HUES6 (cell line): ENCODE measurements around the gene SPEF1.

Experiments used
- H3K27ac ChIP-seq: 2 replicates; pipeline ENCODE4 v1.7.0; 2013; ENCODE audit warnings: low read depth, mild to moderate bottlenecking, low read length, inconsistent platforms
- H3K27me3 ChIP-seq: 2 replicates; pipeline ENCODE4 v1.6.1; 2013; ENCODE audit warnings: low read length; ENCODE audit not compliant: control insufficient read depth, insufficient read depth
- H3K36me3 ChIP-seq: 2 replicates; pipeline ENCODE4 v1.6.1; 2013; ENCODE audit warnings: low read length; ENCODE audit not compliant: control insufficient read depth, insufficient read depth
- H3K4me1 ChIP-seq: 2 replicates; pipeline ENCODE4 v1.6.1; 2013; ENCODE audit warnings: low read length; ENCODE audit not compliant: control insufficient read depth, insufficient read depth
- H3K4me3 ChIP-seq: 2 replicates; pipeline ENCODE4 v1.5.1; 2013; ENCODE audit warnings: low read depth, low read length
- H3K9ac ChIP-seq: one replicate; pipeline ENCODE4 v1.6.1; 2013; ENCODE audit warnings: mild to moderate bottlenecking, low read length
- H3K9me3 ChIP-seq: 2 replicates; pipeline ENCODE4 v1.6.1; 2013; ENCODE audit warnings: low read depth, low read length; ENCODE audit not compliant: control insufficient read depth, insufficient read depth

SPEF1 gene

GRCh38 chr20:3730803-3731672 lies 50.2 kb downstream of the SPEF1 start:
- no peaks in the 10 kb centered on the region for H3K36me3 ChIP-seq
- no peak overlapping the region for H3K27ac ChIP-seq
- no peaks in the 10 kb centered on the region for H3K9me3 ChIP-seq
- peaks cover 60% of the 10 kb centered on the region for H3K27me3 ChIP-seq
- H3K9ac ChIP-seq: no peak overlapping the region
- no peak overlapping the region for H3K4me3 ChIP-seq
- peaks cover 23% of the 10 kb centered on the region for H3K4me1 ChIP-seq

- Histone ChIP-seq H3K27ac (no peak overlapping the region), H3K4me1 (peaks cover 23% of the 10 kb centered on the region), H3K36me3 (no peaks in the 10 kb centered on the region), H3K4me3 (no peak overlapping the region), H3K27me3 (peaks cover 60% of the 10 kb centered on the region), H3K9me3 (no peaks in the 10 kb centered on the region), H3K9ac (no peak overlapping the region)
These were observed 51.3 kb downstream of the SPEF1 start for GRCh38 chr20:3729811-3730540.

GRCh38 chr20:3729378-3729777 lies 51.9 kb downstream of the SPEF1 start:
- Histone ChIP-seq H3K4me3 (no peak overlapping the region), H3K36me3 (no peaks in the 10 kb centered on the region), H3K4me1 (peaks cover 23% of the 10 kb centered on the region), H3K27ac (no peak overlapping the region), H3K27me3 (peaks cover 60% of the 10 kb centered on the region), H3K9ac (no peak overlapping the region), H3K9me3 (no peaks in the 10 kb centered on the region)

DNA sequence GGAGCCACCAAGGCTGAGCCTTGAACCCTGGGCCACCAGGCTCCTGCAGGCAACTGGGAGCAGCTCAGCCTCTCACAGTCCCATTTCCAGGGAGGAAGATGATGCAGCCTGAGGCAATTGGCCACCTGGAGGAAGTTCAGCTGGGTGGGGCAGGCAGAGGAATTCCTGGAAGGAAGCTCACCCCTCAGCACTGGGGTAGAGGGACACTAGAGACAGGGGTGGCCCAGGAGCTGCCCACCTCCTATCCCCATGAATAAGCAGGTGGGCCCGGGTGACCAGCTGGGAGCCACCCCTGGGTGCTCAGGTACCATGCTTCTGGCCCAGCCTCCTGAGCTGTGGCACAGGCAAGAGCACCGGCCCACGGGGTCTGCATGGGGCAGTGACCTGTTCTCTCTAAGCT lies 52.4 kb downstream of the SPEF1 start:
- no peak overlapping the region for H3K9ac ChIP-seq
- H3K9me3 ChIP-seq: no peaks in the 10 kb centered on the region
- peaks cover 57% of the 10 kb centered on the region for H3K27me3 ChIP-seq

DNA sequence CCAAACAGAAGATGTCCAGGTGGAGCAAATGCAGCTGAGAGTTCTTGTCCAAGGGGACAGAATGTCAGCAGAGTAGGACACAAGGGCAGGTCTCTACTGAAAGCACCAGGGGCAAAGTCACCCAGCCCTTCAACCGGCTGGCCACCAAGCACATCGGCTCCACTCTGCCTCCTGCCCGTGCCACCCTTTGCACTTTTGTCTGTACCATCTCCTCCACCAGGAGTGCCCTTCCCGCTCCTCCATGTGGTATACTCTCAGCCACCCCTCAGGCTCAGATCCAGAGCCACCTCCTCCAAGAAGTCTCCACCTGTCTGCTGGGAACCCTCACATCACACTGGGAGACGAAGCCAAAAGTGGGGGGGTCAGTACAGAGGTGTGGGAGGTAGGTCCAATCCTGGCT lies 52.9 kb downstream of the SPEF1 start:
- H3K36me3 ChIP-seq: no peaks in the 10 kb centered on the region
- no peaks in the 10 kb centered on the region for H3K9me3 ChIP-seq

More for the DNA sequence above, 52.4 kb downstream of the SPEF1 start:
- Histone ChIP-seq H3K4me3 (no peak overlapping the region), H3K4me1 (peaks cover 23% of the 10 kb centered on the region), H3K27ac (no peak overlapping the region), H3K36me3 (no peaks in the 10 kb centered on the region)

More for the DNA sequence above, 52.9 kb downstream of the SPEF1 start:
- Histone ChIP-seq H3K27ac (no peak overlapping the region), H3K4me3 (no peak overlapping the region), H3K9ac (no peak overlapping the region), H3K4me1 (peaks cover 19% of the 10 kb centered on the region), H3K27me3 (peaks cover 52% of the 10 kb centered on the region)
